Measurements from ENCODE around the gene ANKRD33. TPM values are rescaled to one million over a fixed set of nuclear protein-coding genes. Genes with fewer than 3 reads are reported as not detected.

Gene ANKRD33
- total and polyA plus RNA-seq, 2 experiments from 2014 or later, result 0.27 to 1.7 TPM

DNA sequence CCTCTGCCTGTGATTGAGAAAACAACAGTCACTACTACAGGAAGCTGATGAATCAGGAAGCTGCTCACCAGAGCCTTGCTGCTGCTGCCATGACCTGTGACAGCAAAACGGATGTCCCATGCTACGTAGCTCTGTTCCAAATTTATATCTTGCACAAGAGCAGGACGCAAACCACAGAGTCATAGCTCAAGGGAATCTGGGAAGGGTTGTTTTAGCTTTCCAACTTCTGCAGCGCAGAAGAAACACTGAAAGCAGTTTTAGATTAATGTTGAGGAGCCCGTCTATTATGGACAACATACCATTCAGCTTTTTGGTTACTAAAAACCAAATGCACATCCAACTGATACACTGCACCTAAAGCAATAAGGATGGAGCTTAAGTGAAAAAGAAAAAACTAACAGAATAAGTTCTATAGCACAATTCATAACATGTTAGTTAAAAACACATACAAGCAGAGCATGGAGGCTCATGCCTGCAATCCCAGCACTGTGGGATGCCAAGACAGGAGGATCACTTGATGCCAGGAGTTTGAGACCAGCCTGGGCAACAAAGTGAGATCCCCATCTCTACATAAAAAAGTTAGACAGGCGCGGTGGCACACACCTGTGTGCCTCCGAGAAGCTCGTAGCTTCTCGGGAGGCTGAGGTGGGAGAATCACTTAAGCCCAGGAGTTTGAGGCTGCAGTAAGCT, 1.7 kb upstream of the ANKRD33 start (continued):
- TF ChIP-seq, protein P1, sequence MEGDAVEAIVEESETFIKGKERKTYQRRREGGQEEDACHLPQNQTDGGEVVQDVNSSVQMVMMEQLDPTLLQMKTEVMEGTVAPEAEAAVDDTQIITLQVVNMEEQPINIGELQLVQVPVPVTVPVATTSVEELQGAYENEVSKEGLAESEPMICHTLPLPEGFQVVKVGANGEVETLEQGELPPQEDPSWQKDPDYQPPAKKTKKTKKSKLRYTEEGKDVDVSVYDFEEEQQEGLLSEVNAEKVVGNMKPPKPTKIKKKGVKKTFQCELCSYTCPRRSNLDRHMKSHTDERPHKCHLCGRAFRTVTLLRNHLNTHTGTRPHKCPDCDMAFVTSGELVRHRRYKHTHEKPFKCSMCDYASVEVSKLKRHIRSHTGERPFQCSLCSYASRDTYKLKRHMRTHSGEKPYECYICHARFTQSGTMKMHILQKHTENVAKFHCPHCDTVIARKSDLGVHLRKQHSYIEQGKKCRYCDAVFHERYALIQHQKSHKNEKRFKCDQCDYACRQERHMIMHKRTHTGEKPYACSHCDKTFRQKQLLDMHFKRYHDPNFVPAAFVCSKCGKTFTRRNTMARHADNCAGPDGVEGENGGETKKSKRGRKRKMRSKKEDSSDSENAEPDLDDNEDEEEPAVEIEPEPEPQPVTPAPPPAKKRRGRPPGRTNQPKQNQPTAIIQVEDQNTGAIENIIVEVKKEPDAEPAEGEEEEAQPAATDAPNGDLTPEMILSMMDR (conservative IDR thresholded peaks at IDR 0.05; ENCODE audit: low read depth in 2 of 2), result no peak
- TF ChIP-seq JUNB (IDR thresholded peaks at IDR 0.05; ENCODE audit: unreplicated experiment) (no peak), ZNF114 (CRISPR knock-in tag; IDR thresholded peaks at IDR 0.05) (no peak), NANOG (IDR thresholded peaks at IDR 0.05; ENCODE audit: borderline replicate concordance) (no peak), CREB1 (CRISPR knock-in tag; IDR thresholded peaks at IDR 0.05; ENCODE audit: low read depth) (no peak), POLR2AphosphoS5 (IDR thresholded peaks at IDR 0.05; ENCODE audit: low read depth) (no peak), STAT1 (IDR thresholded peaks at IDR 0.05; ENCODE audit: unreplicated experiment) (no peak)
- TF ChIP-seq, protein P2, sequence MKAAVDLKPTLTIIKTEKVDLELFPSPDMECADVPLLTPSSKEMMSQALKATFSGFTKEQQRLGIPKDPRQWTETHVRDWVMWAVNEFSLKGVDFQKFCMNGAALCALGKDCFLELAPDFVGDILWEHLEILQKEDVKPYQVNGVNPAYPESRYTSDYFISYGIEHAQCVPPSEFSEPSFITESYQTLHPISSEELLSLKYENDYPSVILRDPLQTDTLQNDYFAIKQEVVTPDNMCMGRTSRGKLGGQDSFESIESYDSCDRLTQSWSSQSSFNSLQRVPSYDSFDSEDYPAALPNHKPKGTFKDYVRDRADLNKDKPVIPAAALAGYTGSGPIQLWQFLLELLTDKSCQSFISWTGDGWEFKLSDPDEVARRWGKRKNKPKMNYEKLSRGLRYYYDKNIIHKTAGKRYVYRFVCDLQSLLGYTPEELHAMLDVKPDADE (IDR thresholded peaks at IDR 0.05), result no peak
- TF ChIP-seq, protein P3, sequence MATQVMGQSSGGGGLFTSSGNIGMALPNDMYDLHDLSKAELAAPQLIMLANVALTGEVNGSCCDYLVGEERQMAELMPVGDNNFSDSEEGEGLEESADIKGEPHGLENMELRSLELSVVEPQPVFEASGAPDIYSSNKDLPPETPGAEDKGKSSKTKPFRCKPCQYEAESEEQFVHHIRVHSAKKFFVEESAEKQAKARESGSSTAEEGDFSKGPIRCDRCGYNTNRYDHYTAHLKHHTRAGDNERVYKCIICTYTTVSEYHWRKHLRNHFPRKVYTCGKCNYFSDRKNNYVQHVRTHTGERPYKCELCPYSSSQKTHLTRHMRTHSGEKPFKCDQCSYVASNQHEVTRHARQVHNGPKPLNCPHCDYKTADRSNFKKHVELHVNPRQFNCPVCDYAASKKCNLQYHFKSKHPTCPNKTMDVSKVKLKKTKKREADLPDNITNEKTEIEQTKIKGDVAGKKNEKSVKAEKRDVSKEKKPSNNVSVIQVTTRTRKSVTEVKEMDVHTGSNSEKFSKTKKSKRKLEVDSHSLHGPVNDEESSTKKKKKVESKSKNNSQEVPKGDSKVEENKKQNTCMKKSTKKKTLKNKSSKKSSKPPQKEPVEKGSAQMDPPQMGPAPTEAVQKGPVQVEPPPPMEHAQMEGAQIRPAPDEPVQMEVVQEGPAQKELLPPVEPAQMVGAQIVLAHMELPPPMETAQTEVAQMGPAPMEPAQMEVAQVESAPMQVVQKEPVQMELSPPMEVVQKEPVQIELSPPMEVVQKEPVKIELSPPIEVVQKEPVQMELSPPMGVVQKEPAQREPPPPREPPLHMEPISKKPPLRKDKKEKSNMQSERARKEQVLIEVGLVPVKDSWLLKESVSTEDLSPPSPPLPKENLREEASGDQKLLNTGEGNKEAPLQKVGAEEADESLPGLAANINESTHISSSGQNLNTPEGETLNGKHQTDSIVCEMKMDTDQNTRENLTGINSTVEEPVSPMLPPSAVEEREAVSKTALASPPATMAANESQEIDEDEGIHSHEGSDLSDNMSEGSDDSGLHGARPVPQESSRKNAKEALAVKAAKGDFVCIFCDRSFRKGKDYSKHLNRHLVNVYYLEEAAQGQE (IDR thresholded peaks at IDR 0.05; ENCODE audit: unreplicated experiment), result no peak

DNA sequence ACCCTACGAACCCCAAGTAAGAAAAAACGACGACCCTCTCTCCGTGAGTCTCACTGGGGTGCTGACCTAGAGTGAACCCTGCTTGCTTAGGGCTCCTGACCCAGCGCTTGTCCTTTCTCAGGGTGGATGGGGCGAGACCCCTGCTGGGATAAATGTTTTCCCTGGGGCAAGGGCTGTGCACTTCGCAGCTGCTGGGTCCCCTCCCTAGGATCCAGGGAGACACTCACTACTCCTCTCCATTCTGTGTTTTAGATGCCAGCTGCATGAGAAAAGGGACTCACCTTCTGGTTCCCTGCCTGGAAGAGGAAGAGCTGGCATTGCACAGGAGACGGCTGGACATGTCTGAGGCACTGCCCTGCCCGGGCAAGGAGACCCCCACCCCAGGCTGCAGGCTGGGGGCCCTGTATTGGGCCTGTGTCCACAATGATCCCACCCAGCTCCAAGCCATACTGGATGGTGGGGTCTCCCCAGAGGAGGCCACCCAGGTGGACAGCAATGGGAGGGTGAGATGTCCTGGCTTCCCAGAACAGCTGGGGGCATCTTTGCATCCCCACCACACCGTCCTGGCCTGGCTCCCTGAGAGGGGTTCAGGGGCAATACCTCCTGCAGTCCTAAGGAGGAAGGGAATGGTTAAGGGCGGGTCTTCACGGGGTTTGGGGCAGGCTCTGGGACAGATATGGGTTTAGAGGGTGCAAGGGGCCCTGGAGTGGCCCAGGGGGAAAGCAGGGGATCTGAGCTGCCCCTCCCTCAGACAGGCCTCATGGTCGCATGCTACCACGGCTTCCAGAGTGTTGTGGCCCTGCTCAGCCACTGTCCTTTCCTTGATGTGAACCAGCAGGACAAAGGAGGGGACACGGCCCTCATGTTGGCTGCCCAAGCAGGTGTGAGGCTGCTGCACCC, 663 bp downstream of the ANKRD33 start:
- Mint-ChIP-seq H3K4me3 (peak overlapping the region; percentile 70; the same call in 2 of the 3 replicates), H3K4me1 (peaks cover 19% of the 10 kb centered on the region; the same call in 2 of the 3 replicates), H3K27ac (no peak overlapping the region), H3K9me3 (no peaks in the 10 kb centered on the region; the same call in 2 of the 3 replicates), H3K36me3 (ENCODE audit: low read depth) (no peaks in the 10 kb centered on the region), H3K27me3 (ENCODE audit: insufficient read depth, low read depth, poor library complexity) (peaks cover 25% of the 10 kb centered on the region)
- DNase-seq (ENCODE audit: low spot score) (no peak), ATAC-seq (peak; percentile 10)
- TF ChIP-seq CREB1 (CRISPR knock-in tag; IDR thresholded peaks at IDR 0.05; ENCODE audit: low read depth) (no peak), POLR2AphosphoS5 (IDR thresholded peaks at IDR 0.05; ENCODE audit: low read depth) (no peak), ZNF114 (CRISPR knock-in tag; IDR thresholded peaks at IDR 0.05) (no peak), STAT1 (IDR thresholded peaks at IDR 0.05; ENCODE audit: unreplicated experiment) (no peak)
- Histone ChIP-seq H3K36me3 (ENCODE audit: insufficient read depth) (no peaks in the 10 kb centered on the region), H3K4me3 (peak overlapping the region; percentile 60), H3K27ac (ENCODE audit: low read depth) (no peak overlapping the region), H3F3A (replicated peaks; ENCODE audit: low read depth) (peaks cover 3% of the 10 kb centered on the region; the same call in 1 of the 2 replicates), H3K79me2 (replicated peaks; ENCODE audit: insufficient read depth) (no peaks in the 10 kb centered on the region), H3K4me1 (ENCODE audit: insufficient read depth) (peaks cover 12% of the 10 kb centered on the region), H3K9me2 (ENCODE audit: insufficient read depth) (no peaks in the 10 kb centered on the region), H4K20me1 (replicated peaks; ENCODE audit: insufficient read depth) (no peaks in the 10 kb centered on the region), H3K4me2 (peak overlapping the region; percentile 77), H2AFZ (peak overlapping the region; percentile 92), H3K27me3 (ENCODE audit: insufficient read depth) (peaks cover 12% of the 10 kb centered on the region; the same call in 1 of the 2 replicates)
